Endothelial cell of umbilical vein (primary cell): ENCODE measurements around the gene GRID1. TPM values are rescaled to one million over a fixed set of nuclear protein-coding genes. Genes with fewer than 3 reads are reported as not detected.
A peak's percentile ranks its signal among the peaks of the same experiment; 100 is the strongest.

Experiments
- BruUV-seq: library from RNA; stranded (reverse); fragments of 400-500 nt; replicated peaks from 2 replicates; lab custom pipeline; 2021; lab: Mats Ljungman, UMichigan
- CTCF ChIA-PET: fragments of 300-600, 350-600 bp; sonication (Branson Sonifier 250); formaldehyde crosslinking; loops from one replicate; lab custom pipeline; 2021; ENCODE audit warnings: antibody characterized with exemption, inconsistent platforms; lab: Charles Lee
- POLR2A ChIA-PET: fragments of 300-600, 350-600 bp; sonication (Branson Sonifier 250); formaldehyde crosslinking; loops from one replicate; lab custom pipeline; 2021; ENCODE audit warnings: antibody characterized with exemption, inconsistent platforms; lab: Charles Lee
- DNase-seq: peaks from one replicate; pipeline ENCODE4 v3.0.0-alpha.2; 2011; ENCODE audit warnings: low read depth, low spot score
- FAIRE-seq: peaks from 2 replicates; lab custom pipeline; 2011; peaks lifted over from hg19 to GRCh38; lab: Jason Lieb, UNC
- H2AFZ ChIP-seq: 2 replicates; pipeline ENCODE4 v1.6.0; 2012; ENCODE audit warnings: low read depth, low read length, control low read depth, inconsistent platforms
- H3K27ac ChIP-seq: 2 replicates; pipeline ENCODE4 v1.5.1; 2011; ENCODE audit warnings: low read depth, mild to moderate bottlenecking, control low read depth, low read length, moderate library complexity; ENCODE audit not compliant: insufficient read depth
- H3K27me3 ChIP-seq, 2 experiments: 2 replicates each; pipeline versions ENCODE4 v1.6.0 to v1.6.1; 2011; ENCODE audit warnings: low read length in 2 of 2, mixed read lengths in 1 of 2; ENCODE audit not compliant: control insufficient read depth in 2 of 2, insufficient read depth in 2 of 2
- H3K36me3 ChIP-seq, 2 experiments: 2 replicates in 1 of 2; 3 replicates in 1 of 2; pipeline ENCODE4 v1.5.1; 2011; ENCODE audit warnings: low read length in 2 of 2, mild to moderate bottlenecking in 1 of 2, moderate library complexity in 1 of 2; ENCODE audit not compliant: control insufficient read depth in 2 of 2, insufficient read depth in 2 of 2; ENCODE audit errors: extremely low read depth in 1 of 2
- H3K4me1 ChIP-seq: 3 replicates; pipeline ENCODE4 v1.5.1; 2011; ENCODE audit warnings: mild to moderate bottlenecking, low read length; ENCODE audit not compliant: control insufficient read depth, insufficient read depth; ENCODE audit errors: extremely low read depth
- H3K4me2 ChIP-seq: 2 replicates; pipeline ENCODE4 v1.6.1; 2011; ENCODE audit warnings: low read length, control low read depth, mixed read lengths; ENCODE audit not compliant: insufficient read depth
- H3K4me3 ChIP-seq, 3 experiments: fragments of 200-600 bp in 1 of 3; sonication (generic), shearing (Covaris generic) in 1 of 3; replicated peaks in 1 of 3; 2 replicates each; pipeline ENCODE4 v1.5.1; 2011 to 2016; ENCODE audit warnings: control low read depth in 3 of 3, low read length in 3 of 3, mild to moderate bottlenecking in 2 of 3, inconsistent platforms in 1 of 3, low read depth in 1 of 3, moderate library complexity in 1 of 3; ENCODE audit not compliant: insufficient read depth in 1 of 3
- H3K79me2 ChIP-seq: 2 replicates; pipeline ENCODE4 v1.6.0; 2012; ENCODE audit warnings: low read length, inconsistent platforms; ENCODE audit not compliant: control insufficient read depth, insufficient read depth
- H3K9ac ChIP-seq: replicated peaks from 2 replicates; pipeline ENCODE3; 2011; ENCODE audit warnings: low read length, control low read depth; ENCODE audit not compliant: insufficient read depth; ENCODE audit errors: extremely low read depth
- H3K9me1 ChIP-seq: replicated peaks from 3 replicates; pipeline ENCODE4 v1.6.0; 2011; ENCODE audit warnings: mild to moderate bottlenecking, low read length; ENCODE audit not compliant: control insufficient read depth, insufficient read depth; ENCODE audit errors: extremely low read depth
- H3K9me3 ChIP-seq: replicated peaks from 2 replicates; pipeline ENCODE4 v1.5.1; 2012; ENCODE audit warnings: low read length, inconsistent platforms; ENCODE audit not compliant: control insufficient read depth, insufficient read depth
- H4K20me1 ChIP-seq: replicated peaks from 2 replicates; pipeline ENCODE3; 2011; ENCODE audit warnings: mild to moderate bottlenecking, low read length; ENCODE audit not compliant: control insufficient read depth, insufficient read depth; ENCODE audit errors: extremely low read depth
- EZH2 ChIP-seq: IDR thresholded peaks from 2 replicates; pipeline ENCODE4 v1.6.1; 2012; ENCODE audit warnings: borderline replicate concordance, low read depth, mild to moderate bottlenecking, moderate library complexity, low read length, inconsistent platforms; ENCODE audit not compliant: severe bottlenecking
- FOS ChIP-seq: IDR thresholded peaks from 2 replicates; pipeline ENCODE4 v1.6.1; 2011; ENCODE audit warnings: mild to moderate bottlenecking, low read length, moderate library complexity, borderline replicate concordance; ENCODE audit not compliant: insufficient read depth
- JUN ChIP-seq: IDR thresholded peaks from 2 replicates; pipeline ENCODE4 v1.6.1; 2011; ENCODE audit warnings: borderline replicate concordance, low read depth; ENCODE audit not compliant: insufficient read length, insufficient read depth
- POLR2A ChIP-seq: IDR thresholded peaks from 2 replicates; pipeline ENCODE4 v1.6.1; 2012; ENCODE audit warnings: low read depth, mild to moderate bottlenecking, control low read depth, low read length
- POLR2AphosphoS5 ChIP-seq: IDR thresholded peaks from 2 replicates; pipeline ENCODE4 v1.6.1; 2012; ENCODE audit warnings: low read depth, mild to moderate bottlenecking, control low read depth, low read length, moderate library complexity; ENCODE audit not compliant: insufficient read depth
- dilution Hi-C: fragments of 300-500 bp; cut with MboI; formaldehyde crosslinking; loops from one replicate; pipeline ENCODE4 v1.15.0; 2019; ENCODE audit warnings: low sequenced_read_pairs; ENCODE audit not compliant: extremely low pct_ligation_motif_present
- intact Hi-C: fragments of 100-400 bp; cut with micrococcal nuclease; formaldehyde crosslinking; loops from one replicate; pipeline ENCODE4 v1.10.0; 2022
- polyA plus RNA-seq, 4 experiments: library from polyadenylated mRNA; depleted of rRNA in 3 of 4; stranded (reverse) in 3 of 4; unstranded in 1 of 4; fragments of >200 nt; gene quantifications; 2 replicates each; pipeline versions ENCODE4 v1.2.1 to v1.2.3, GENCODE V29; 2011 to 2012; ENCODE audit warnings: missing spikeins in 1 of 4
- total RNA-seq: library from RNA; stranded (reverse); gene quantifications from 2 replicates; pipeline ENCODE4 v1.2.3, GENCODE V29; 2021
- TF ChIP-seq, protein P1 (sequence below), 2 donors: IDR thresholded peaks; 1 replicate in 1 of 2; 2 replicates in 1 of 2; pipeline ENCODE4 v1.5.1; 2011; ENCODE audit warnings: low read length in 2 of 2, mild to moderate bottlenecking in 2 of 2, moderate library complexity in 2 of 2, control low read depth in 1 of 2, inconsistent platforms in 1 of 2, low read depth in 1 of 2; ENCODE audit not compliant: insufficient read depth in 1 of 2; ENCODE audit errors: extremely low read depth in 1 of 2

GRID1 gene
- total and polyA plus RNA-seq, 2 donors (not counting 3 experiments of a cell fraction or from before 2014, with no cell fraction given) = not detected

DNA sequence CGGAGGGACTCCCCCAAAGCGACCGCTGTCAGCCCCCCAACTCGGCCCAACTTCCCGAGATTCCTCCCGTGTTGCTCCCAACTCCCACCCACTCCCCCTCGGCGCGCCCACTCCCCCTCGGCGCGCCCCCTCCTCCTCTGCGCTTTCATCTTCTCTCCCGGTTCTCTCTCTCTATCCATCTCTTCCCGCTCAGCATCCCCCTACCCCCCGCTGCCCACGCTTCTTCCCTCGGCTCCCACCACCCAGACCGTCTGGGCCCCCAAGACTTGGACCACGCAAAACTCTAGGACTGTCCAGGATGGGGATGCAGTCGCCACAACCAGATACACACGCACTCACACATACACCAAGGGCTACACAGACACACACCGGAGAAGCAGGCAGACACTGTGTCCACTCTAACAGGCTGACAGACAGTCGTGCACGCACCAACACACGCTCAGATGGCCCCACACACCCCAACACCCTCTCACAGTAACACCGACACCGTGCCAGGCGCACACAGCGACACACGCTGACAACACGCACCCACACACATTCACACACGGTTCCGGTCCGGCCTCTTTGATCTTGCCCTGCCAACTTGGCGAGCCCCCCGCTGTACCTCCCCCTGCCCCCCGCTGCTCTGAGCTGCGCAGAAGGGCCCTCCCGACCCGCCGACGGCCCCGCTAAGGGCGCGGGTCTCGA, 1.1 kb downstream of the GRID1 start:
- peak; percentile 90 for TF ChIP-seq EZH2
- no peak for TF ChIP-seq POLR2AphosphoS5
- no peak for TF ChIP-seq FOS
- no peak for TF ChIP-seq POLR2A
- TF ChIP-seq, protein P1, sequence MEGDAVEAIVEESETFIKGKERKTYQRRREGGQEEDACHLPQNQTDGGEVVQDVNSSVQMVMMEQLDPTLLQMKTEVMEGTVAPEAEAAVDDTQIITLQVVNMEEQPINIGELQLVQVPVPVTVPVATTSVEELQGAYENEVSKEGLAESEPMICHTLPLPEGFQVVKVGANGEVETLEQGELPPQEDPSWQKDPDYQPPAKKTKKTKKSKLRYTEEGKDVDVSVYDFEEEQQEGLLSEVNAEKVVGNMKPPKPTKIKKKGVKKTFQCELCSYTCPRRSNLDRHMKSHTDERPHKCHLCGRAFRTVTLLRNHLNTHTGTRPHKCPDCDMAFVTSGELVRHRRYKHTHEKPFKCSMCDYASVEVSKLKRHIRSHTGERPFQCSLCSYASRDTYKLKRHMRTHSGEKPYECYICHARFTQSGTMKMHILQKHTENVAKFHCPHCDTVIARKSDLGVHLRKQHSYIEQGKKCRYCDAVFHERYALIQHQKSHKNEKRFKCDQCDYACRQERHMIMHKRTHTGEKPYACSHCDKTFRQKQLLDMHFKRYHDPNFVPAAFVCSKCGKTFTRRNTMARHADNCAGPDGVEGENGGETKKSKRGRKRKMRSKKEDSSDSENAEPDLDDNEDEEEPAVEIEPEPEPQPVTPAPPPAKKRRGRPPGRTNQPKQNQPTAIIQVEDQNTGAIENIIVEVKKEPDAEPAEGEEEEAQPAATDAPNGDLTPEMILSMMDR (IDR thresholded peaks at IDR 0.05; ENCODE audit: extremely low read depth in 1 of 2, insufficient read depth in 1 of 2, low read depth in 1 of 2, low read length in 2 of 2) = no peak
- TF ChIP-seq JUN = no peak
- Histone ChIP-seq H3K4me3 (no peak overlapping the region), H4K20me1 (no peaks in the 10 kb centered on the region), H3K4me2 (no peak overlapping the region), H3K4me1 (no peaks in the 10 kb centered on the region), H3K27ac (no peak overlapping the region), H3K79me2 (no peaks in the 10 kb centered on the region), H2AFZ (no peak overlapping the region), H3K9me3 (no peaks in the 10 kb centered on the region), H3K9me1 (no peaks in the 10 kb centered on the region), H3K9ac (no peak overlapping the region), H3K27me3 (peaks cover 71 to 74% of the 10 kb centered on the region in 2 experiments), H3K36me3 (no peaks in the 10 kb centered on the region)
- intact Hi-C loops (no loop called here), dilution Hi-C loops (no loop called here)
- FAIRE-seq = no peak
- POLR2A ChIA-PET = interaction anchor here (0.6 kb wide), 2 partner anchors 14 to 755 kb away, joined by 3 to 4 read pairs; no protein-coding TSS in a partner anchor
- CTCF ChIA-PET = interaction anchor here (1.3 kb wide), 1 partner anchor 1825 kb away, joined by 5 read pairs; no protein-coding TSS in a partner anchor
- DNase-seq = no peak
- BruUV-seq = no TSS peak
